Kidney glomerular epithelial cell (primary cell): ENCODE measurements around the gene SMAP2.
"Not testable (repeated sequence)": the region's sequence is repeated elsewhere in the genome, so short reads cannot be mapped to it uniquely, and the experiment has no call there.

ENCODE experiments used
- DNase-seq: peaks from one replicate; lab custom pipeline; 2025; lab: John Stamatoyannopoulos, UW

The SMAP2 gene

GRCh38 chr1:40373323-40374283, at the start of gene SMAP2:
TSS of gene SMAP2 (plus strand) at chr1:40373727. CDS start at chr1:40374121, 394 bp downstream.
- DNase-seq, result peak; percentile 93

GRCh38 chr1:40331403-40331802, 42.1 kb upstream of the SMAP2 start:
- not testable (repeated sequence) for DNase-seq

GRCh38 chr1:40332695-40333094, 40.8 kb upstream of the SMAP2 start:
- no peak for DNase-seq

GRCh38 chr1:40337443-40337842, 36.1 kb upstream of the SMAP2 start:
- DNase-seq, result no peak

- DNase-seq, result peak; percentile 49
Measured at GRCh38 chr1:40338745-40339419, 34.6 kb upstream of the SMAP2 start.

GRCh38 chr1:40339420-40340323, 33.9 kb upstream of the SMAP2 start:
- DNase-seq, result no peak

- no peak for DNase-seq
Measured at GRCh38 chr1:40341491-40342380, 31.8 kb upstream of the SMAP2 start.

GRCh38 chr1:40342381-40342717, 31.2 kb upstream of the SMAP2 start:
- not testable (repeated sequence) for DNase-seq

- no peak for DNase-seq
Measured at GRCh38 chr1:40344597-40344996, 28.9 kb upstream of the SMAP2 start.

GRCh38 chr1:40350391-40350790, 23.1 kb upstream of the SMAP2 start:
- no peak for DNase-seq

- DNase-seq, result no peak
Measured at GRCh38 chr1:40351124-40351523, 22.4 kb upstream of the SMAP2 start.

GRCh38 chr1:40352126-40352525, 21.4 kb upstream of the SMAP2 start:
- DNase-seq, result no peak

GRCh38 chr1:40353082-40353481, 20.4 kb upstream of the SMAP2 start:
- no peak for DNase-seq

GRCh38 chr1:40357625-40358024, 15.9 kb upstream of the SMAP2 start:
- DNase-seq, result no peak

GRCh38 chr1:40360631-40361030, 12.9 kb upstream of the SMAP2 start:
- no peak for DNase-seq

- no peak for DNase-seq
Measured at GRCh38 chr1:40361201-40361600, 12.3 kb upstream of the SMAP2 start.

- DNase-seq, result no peak
Measured at GRCh38 chr1:40361637-40362036, 11.9 kb upstream of the SMAP2 start.

- no peak for DNase-seq
Measured at GRCh38 chr1:40362199-40362598, 11.3 kb upstream of the SMAP2 start.

GRCh38 chr1:40362699-40363098, 10.8 kb upstream of the SMAP2 start:
- peak; percentile 64 for DNase-seq

- DNase-seq, result no peak
Measured at GRCh38 chr1:40363721-40364120, 9.8 kb upstream of the SMAP2 start.

- no peak for DNase-seq
Measured at GRCh38 chr1:40371707-40372258, 1.7 kb upstream of the SMAP2 start.
